HEK293 (cell line): ENCODE measurements around the gene WWOX.

Source experiments
- KLF9 ChIP-seq: fragments of 450-650 bp; formaldehyde crosslinking; IDR thresholded peaks from 2 replicates; pipeline ENCODE4 v1.5.1; 2016; ENCODE audit warnings: missing biosample characterization, missing genetic modification characterization, low read depth
- YY1 ChIP-seq: fragments of 450-650 bp; formaldehyde crosslinking; IDR thresholded peaks from 2 replicates; pipeline ENCODE4 v1.5.1; 2018; ENCODE audit warnings: missing biosample characterization, missing genetic modification characterization
- ZIC2 ChIP-seq: fragments of 450-650 bp; formaldehyde crosslinking; IDR thresholded peaks from 2 replicates; pipeline ENCODE4 v1.5.1; 2016; ENCODE audit warnings: missing biosample characterization, missing genetic modification characterization
- ZNF174 ChIP-seq: fragments of 450-650 bp; formaldehyde crosslinking; IDR thresholded peaks from 2 replicates; pipeline ENCODE4 v1.5.0; 2017; ENCODE audit warnings: missing biosample characterization, mild to moderate bottlenecking, missing genetic modification characterization
- ZNF473 ChIP-seq: fragments of 450-650 bp; formaldehyde crosslinking; IDR thresholded peaks from 2 replicates; pipeline ENCODE4 v1.5.1; 2017; ENCODE audit warnings: missing biosample characterization, missing genetic modification characterization
- ZNF654 ChIP-seq: fragments of 450-650 bp; formaldehyde crosslinking; IDR thresholded peaks from 2 replicates; pipeline ENCODE4 v1.5.1; 2016; ENCODE audit warnings: low read depth, missing biosample characterization, missing genetic modification characterization
- ZNF785 ChIP-seq: fragments of 450-650 bp; formaldehyde crosslinking; IDR thresholded peaks from 2 replicates; pipeline ENCODE4 v1.5.1; 2016; ENCODE audit warnings: missing biosample characterization, missing genetic modification characterization
- ZSCAN23 ChIP-seq: fragments of 450-650 bp; formaldehyde crosslinking; IDR thresholded peaks from 2 replicates; pipeline ENCODE4 v1.5.1; 2016; ENCODE audit warnings: missing biosample characterization, missing genetic modification characterization
- TF ChIP-seq, protein P1 (sequence below): fragments of 450-650 bp; formaldehyde crosslinking; IDR thresholded peaks from 2 replicates; pipeline ENCODE4 v1.5.1; 2016; ENCODE audit warnings: missing biosample characterization, missing genetic modification characterization
- TF ChIP-seq, protein P2 (sequence below): fragments of 450-650 bp; formaldehyde crosslinking; IDR thresholded peaks from 2 replicates; pipeline ENCODE4 v1.5.1; 2016; ENCODE audit warnings: missing biosample characterization, missing genetic modification characterization
- TF ChIP-seq, protein P3 (sequence below): fragments of 450-650 bp; formaldehyde crosslinking; IDR thresholded peaks from 2 replicates; pipeline ENCODE4 v1.5.1; 2016; ENCODE audit warnings: missing biosample characterization, missing genetic modification characterization
- TF ChIP-seq, protein P4 (sequence below): fragments of 450-650 bp; formaldehyde crosslinking; IDR thresholded peaks from 2 replicates; pipeline ENCODE4 v1.5.1; 2016; ENCODE audit warnings: missing biosample characterization, missing genetic modification characterization, low read depth
- TF ChIP-seq, protein P5 (sequence below): fragments of 450-650 bp; formaldehyde crosslinking; IDR thresholded peaks from 2 replicates; pipeline ENCODE4 v1.5.0; 2017; ENCODE audit warnings: missing biosample characterization, missing genetic modification characterization, borderline replicate concordance
- TF ChIP-seq, protein P6 (sequence below): fragments of 450-650 bp; formaldehyde crosslinking; IDR thresholded peaks from 2 replicates; pipeline ENCODE4 v1.5.1; 2016; ENCODE audit warnings: missing biosample characterization, missing genetic modification characterization

DNA sequence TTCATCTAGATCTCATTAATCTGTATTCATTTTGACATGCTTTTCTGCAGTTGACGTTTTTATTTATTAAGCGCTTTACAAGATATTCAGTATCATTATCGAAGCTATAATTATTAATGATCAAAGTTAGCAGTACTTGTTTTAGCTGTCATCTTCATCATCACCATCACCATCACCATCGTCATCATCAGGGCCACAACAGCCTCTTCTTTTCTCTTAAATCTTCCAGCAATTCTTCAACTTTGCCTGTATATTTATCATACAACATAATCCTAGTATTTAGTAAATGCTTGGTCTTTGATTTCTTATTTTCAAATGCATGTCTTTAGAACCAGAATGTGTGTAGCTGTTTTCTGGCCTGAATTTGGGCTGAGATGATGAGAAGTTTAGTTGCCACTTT, 973.1 kb downstream of the WWOX start:
- TF ChIP-seq, protein P1, sequence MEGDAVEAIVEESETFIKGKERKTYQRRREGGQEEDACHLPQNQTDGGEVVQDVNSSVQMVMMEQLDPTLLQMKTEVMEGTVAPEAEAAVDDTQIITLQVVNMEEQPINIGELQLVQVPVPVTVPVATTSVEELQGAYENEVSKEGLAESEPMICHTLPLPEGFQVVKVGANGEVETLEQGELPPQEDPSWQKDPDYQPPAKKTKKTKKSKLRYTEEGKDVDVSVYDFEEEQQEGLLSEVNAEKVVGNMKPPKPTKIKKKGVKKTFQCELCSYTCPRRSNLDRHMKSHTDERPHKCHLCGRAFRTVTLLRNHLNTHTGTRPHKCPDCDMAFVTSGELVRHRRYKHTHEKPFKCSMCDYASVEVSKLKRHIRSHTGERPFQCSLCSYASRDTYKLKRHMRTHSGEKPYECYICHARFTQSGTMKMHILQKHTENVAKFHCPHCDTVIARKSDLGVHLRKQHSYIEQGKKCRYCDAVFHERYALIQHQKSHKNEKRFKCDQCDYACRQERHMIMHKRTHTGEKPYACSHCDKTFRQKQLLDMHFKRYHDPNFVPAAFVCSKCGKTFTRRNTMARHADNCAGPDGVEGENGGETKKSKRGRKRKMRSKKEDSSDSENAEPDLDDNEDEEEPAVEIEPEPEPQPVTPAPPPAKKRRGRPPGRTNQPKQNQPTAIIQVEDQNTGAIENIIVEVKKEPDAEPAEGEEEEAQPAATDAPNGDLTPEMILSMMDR (tag by site-specific recombination), result no peak
- no peak for TF ChIP-seq ZNF654
- TF ChIP-seq, protein P2, sequence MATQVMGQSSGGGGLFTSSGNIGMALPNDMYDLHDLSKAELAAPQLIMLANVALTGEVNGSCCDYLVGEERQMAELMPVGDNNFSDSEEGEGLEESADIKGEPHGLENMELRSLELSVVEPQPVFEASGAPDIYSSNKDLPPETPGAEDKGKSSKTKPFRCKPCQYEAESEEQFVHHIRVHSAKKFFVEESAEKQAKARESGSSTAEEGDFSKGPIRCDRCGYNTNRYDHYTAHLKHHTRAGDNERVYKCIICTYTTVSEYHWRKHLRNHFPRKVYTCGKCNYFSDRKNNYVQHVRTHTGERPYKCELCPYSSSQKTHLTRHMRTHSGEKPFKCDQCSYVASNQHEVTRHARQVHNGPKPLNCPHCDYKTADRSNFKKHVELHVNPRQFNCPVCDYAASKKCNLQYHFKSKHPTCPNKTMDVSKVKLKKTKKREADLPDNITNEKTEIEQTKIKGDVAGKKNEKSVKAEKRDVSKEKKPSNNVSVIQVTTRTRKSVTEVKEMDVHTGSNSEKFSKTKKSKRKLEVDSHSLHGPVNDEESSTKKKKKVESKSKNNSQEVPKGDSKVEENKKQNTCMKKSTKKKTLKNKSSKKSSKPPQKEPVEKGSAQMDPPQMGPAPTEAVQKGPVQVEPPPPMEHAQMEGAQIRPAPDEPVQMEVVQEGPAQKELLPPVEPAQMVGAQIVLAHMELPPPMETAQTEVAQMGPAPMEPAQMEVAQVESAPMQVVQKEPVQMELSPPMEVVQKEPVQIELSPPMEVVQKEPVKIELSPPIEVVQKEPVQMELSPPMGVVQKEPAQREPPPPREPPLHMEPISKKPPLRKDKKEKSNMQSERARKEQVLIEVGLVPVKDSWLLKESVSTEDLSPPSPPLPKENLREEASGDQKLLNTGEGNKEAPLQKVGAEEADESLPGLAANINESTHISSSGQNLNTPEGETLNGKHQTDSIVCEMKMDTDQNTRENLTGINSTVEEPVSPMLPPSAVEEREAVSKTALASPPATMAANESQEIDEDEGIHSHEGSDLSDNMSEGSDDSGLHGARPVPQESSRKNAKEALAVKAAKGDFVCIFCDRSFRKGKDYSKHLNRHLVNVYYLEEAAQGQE (tag by site-specific recombination), result no peak
- TF ChIP-seq ZNF174, result no peak
- no peak for TF ChIP-seq ZNF785 (tag by site-specific recombination)
- no peak for TF ChIP-seq ZSCAN23
- TF ChIP-seq ZNF473 (tag by site-specific recombination), result no peak
- TF ChIP-seq, protein P3, sequence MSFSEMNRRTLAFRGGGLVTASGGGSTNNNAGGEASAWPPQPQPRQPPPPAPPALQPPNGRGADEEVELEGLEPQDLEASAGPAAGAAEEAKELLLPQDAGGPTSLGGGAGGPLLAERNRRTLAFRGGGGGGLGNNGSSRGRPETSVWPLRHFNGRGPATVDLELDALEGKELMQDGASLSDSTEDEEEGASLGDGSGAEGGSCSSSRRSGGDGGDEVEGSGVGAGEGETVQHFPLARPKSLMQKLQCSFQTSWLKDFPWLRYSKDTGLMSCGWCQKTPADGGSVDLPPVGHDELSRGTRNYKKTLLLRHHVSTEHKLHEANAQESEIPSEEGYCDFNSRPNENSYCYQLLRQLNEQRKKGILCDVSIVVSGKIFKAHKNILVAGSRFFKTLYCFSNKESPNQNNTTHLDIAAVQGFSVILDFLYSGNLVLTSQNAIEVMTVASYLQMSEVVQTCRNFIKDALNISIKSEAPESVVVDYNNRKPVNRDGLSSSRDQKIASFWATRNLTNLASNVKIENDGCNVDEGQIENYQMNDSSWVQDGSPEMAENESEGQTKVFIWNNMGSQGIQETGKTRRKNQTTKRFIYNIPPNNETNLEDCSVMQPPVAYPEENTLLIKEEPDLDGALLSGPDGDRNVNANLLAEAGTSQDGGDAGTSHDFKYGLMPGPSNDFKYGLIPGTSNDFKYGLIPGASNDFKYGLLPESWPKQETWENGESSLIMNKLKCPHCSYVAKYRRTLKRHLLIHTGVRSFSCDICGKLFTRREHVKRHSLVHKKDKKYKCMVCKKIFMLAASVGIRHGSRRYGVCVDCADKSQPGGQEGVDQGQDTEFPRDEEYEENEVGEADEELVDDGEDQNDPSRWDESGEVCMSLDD (tag by site-specific recombination), result no peak
- TF ChIP-seq YY1 (tag by site-specific recombination), result no peak
- TF ChIP-seq, protein P4, sequence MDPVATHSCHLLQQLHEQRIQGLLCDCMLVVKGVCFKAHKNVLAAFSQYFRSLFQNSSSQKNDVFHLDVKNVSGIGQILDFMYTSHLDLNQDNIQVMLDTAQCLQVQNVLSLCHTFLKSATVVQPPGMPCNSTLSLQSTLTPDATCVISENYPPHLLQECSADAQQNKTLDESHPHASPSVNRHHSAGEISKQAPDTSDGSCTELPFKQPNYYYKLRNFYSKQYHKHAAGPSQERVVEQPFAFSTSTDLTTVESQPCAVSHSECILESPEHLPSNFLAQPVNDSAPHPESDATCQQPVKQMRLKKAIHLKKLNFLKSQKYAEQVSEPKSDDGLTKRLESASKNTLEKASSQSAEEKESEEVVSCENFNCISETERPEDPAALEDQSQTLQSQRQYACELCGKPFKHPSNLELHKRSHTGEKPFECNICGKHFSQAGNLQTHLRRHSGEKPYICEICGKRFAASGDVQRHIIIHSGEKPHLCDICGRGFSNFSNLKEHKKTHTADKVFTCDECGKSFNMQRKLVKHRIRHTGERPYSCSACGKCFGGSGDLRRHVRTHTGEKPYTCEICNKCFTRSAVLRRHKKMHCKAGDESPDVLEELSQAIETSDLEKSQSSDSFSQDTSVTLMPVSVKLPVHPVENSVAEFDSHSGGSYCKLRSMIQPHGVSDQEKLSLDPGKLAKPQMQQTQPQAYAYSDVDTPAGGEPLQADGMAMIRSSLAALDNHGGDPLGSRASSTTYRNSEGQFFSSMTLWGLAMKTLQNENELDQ (tag by site-specific recombination), result no peak
- TF ChIP-seq ZIC2 (tag by site-specific recombination), result no peak
- TF ChIP-seq KLF9 (tag by site-specific recombination), result no peak
- TF ChIP-seq, protein P5, sequence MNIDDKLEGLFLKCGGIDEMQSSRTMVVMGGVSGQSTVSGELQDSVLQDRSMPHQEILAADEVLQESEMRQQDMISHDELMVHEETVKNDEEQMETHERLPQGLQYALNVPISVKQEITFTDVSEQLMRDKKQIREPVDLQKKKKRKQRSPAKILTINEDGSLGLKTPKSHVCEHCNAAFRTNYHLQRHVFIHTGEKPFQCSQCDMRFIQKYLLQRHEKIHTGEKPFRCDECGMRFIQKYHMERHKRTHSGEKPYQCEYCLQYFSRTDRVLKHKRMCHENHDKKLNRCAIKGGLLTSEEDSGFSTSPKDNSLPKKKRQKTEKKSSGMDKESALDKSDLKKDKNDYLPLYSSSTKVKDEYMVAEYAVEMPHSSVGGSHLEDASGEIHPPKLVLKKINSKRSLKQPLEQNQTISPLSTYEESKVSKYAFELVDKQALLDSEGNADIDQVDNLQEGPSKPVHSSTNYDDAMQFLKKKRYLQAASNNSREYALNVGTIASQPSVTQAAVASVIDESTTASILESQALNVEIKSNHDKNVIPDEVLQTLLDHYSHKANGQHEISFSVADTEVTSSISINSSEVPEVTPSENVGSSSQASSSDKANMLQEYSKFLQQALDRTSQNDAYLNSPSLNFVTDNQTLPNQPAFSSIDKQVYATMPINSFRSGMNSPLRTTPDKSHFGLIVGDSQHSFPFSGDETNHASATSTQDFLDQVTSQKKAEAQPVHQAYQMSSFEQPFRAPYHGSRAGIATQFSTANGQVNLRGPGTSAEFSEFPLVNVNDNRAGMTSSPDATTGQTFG, result no peak
- TF ChIP-seq, protein P6, sequence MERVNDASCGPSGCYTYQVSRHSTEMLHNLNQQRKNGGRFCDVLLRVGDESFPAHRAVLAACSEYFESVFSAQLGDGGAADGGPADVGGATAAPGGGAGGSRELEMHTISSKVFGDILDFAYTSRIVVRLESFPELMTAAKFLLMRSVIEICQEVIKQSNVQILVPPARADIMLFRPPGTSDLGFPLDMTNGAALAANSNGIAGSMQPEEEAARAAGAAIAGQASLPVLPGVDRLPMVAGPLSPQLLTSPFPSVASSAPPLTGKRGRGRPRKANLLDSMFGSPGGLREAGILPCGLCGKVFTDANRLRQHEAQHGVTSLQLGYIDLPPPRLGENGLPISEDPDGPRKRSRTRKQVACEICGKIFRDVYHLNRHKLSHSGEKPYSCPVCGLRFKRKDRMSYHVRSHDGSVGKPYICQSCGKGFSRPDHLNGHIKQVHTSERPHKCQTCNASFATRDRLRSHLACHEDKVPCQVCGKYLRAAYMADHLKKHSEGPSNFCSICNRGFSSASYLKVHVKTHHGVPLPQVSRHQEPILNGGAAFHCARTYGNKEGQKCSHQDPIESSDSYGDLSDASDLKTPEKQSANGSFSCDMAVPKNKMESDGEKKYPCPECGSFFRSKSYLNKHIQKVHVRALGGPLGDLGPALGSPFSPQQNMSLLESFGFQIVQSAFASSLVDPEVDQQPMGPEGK (tag by site-specific recombination), result no peak
